EL (cell line): ENCODE data around the gene TDRD9.
A peak's percentile ranks its signal among the peaks of the same experiment; 100 is the strongest.

Experiments used
- DNase-seq: peaks from one replicate; pipeline ENCODE4 v3.0.0-alpha.2; 2016

The TDRD9 gene

DNA sequence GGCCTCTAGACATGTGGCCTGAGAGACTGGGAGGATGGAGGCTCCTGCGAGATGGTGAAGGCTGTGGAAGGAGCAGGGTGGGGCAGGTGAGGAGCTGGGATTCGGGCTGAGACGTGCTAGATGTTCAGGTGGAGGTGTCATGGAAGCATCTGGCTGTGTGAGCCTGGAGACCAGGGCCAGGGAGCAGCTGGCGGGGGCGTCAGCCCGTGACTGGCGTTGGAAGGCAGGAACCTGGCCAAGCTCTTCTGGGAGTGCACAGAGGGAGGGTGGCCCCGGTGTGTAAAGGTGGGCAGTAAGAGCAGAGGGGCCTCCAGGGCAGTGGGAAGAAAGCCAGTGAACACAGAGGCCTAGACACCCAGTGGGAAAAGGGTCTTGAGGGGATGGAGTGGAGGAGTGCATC is 69.1 kb downstream of the TDRD9 start:
- no peak for DNase-seq

GRCh38 chr14:103998027-103998426 is 69.8 kb downstream of the TDRD9 start:
- no peak for DNase-seq

- no peak for DNase-seq
Measured at GRCh38 chr14:103999795-104000440, 71.7 kb downstream of the TDRD9 start.

DNA sequence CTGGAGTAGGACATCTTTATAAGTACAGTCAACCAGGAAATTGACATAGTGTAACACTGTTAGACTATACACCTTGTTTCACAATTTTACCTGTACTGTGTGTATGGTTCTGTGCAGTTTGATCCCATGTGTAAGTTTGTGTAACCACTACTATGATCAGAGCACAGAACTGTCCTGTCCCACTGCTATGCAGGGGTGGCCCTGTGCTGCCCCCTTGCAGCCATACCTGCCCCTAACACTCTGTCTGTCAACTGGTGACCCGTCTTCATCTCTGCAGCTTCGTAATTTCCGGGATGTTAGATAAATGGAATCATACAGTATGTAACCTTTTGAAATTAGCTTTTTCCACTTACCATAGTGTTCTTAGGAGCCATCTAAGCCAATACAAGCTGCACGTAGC is 72.7 kb downstream of the TDRD9 start:
- no peak for DNase-seq

- no peak for DNase-seq
Measured at GRCh38 chr14:104003616-104004015, 75.4 kb downstream of the TDRD9 start.

GRCh38 chr14:104004849-104005248 is 76.6 kb downstream of the TDRD9 start:
- DNase-seq: no peak

DNA sequence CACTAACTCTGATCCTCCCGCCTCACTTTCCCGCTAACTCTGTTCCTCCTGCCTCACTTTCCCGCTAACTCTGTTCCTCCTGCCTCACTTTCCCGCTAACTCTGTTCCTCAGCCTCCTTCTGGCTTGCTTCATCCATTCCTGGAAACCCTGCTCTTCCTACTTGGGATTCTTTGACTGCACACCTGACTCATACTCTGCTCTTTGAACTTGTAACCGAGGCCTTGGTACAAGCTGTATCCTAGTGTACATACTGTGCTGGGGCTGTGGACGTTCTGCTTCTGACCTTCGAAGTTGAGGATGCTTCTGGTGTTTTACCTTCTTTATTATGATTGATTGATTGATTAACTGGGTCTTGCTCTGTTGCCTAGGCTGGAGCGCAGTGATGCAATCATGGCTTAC is 77.2 kb downstream of the TDRD9 start:
- no peak for DNase-seq

DNA sequence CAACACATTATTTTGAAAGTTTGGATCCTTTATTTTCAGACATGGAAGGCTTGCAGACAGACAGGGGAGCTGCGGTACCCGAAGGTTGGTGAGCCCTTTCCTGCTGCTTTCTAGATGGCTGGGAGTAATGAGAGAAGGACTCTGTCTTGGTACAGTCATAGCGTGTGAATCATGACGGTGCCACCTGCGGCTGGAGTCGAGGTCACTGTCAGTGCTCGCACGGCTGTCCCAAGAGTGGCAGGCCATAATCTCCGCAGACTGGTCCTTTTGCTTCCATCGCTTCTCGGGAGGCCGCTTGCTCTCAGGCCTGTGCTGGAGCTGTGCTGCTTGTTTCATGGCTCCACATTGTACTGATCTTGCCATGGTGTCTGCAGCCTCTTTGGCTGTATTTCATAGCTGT is 78.9 kb downstream of the TDRD9 start:
- DNase-seq: no peak

DNA sequence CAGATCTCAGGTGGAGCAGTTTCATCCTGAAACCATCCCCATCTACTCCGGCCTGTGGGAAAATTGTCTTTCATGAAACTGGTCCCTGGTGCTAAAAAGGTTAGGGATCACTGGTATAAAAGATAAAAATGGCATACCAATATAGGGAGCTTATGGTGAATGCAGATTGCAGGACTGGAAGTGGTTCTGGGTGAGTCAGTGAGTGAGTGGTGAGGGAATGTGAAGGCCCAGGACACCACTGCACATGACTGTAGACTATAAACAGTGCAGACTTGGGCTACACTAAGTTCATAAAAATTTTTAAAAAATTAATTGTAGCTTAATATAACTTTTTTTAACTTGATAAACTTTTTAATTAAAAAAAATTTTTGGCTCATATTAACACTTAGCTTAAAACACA is 81.0 kb downstream of the TDRD9 start:
- DNase-seq: peak; percentile 13

DNA sequence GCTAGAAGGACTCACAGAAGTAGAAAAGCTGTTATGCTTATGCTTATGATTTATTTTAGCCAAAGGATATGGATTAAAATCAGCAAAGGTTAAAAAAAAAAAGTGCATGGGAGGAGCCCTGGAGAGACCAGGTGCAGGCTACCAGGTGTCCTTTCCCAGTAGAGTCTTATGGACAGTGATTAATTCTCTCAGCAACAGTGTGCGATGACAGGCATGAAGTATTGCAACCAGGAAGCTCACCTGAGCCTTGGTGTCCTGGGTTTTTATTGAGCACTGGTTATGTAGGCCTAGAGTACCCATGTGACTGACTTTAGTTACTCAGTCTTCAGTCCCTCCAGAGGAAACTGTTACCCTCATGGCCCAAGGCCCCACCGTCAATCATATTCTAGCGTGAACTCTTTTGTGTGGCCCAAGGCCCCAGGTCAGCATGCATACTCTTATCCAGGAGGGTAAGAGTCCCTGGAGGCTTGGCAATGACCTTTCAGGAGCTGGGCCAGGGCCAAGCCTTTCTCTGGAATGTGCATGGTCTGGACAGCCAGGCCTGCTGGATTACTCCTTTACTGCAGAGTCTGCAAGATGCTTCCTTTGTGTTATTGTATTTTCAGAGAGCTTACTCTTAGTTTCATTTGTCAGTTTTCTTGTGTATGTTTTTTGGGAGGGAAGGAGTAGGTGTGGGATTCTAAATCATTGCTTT is 83.7 kb downstream of the TDRD9 start:
- no peak for DNase-seq

DNA sequence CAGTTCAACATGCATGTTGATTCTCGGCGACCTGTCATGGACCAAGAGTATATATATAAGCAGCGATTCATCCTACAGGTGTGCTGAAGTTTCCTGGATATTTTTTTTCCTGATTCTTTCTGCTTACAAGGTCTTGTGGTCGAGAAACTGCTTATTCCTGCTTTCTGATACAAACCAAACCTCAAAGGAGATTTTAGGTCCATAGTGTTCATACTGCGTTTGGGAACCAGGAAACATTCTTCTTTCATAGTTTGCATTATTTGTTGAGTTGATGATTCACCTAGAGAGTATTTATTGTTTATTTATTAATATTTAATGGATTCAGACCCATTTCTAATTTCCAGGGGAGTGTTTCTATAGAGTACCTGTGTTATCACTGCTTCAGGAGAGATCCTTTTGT is 86.5 kb downstream of the TDRD9 start:
- DNase-seq: no peak

GRCh38 chr14:104016873-104017650 is 88.8 kb downstream of the TDRD9 start:
- DNase-seq: peak; percentile 45

DNA sequence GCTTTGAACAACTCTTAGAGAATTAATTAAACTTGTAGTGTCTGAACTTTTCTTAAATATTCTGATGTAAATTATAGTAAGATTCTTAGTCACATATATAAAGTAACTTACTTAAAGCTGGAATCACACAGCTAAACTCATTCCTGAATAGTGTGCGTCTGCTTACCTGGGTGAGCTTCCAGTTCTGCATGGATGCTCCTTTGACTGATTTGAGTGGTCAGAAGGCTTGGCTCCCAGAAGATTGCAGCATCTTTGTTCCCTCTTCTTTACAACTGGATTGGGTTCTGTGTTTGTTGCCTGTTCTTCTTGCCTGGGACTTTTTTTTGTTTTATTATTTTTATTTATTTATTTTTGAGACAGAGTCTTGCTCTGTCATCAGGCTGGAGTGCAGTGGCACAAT is 90.8 kb downstream of the TDRD9 start:
- no peak for DNase-seq

- DNase-seq: no peak
Measured at GRCh38 chr14:104019806-104020205, 91.5 kb downstream of the TDRD9 start.

- DNase-seq: no peak
Measured at GRCh38 chr14:104020471-104020870, 92.2 kb downstream of the TDRD9 start.

DNA sequence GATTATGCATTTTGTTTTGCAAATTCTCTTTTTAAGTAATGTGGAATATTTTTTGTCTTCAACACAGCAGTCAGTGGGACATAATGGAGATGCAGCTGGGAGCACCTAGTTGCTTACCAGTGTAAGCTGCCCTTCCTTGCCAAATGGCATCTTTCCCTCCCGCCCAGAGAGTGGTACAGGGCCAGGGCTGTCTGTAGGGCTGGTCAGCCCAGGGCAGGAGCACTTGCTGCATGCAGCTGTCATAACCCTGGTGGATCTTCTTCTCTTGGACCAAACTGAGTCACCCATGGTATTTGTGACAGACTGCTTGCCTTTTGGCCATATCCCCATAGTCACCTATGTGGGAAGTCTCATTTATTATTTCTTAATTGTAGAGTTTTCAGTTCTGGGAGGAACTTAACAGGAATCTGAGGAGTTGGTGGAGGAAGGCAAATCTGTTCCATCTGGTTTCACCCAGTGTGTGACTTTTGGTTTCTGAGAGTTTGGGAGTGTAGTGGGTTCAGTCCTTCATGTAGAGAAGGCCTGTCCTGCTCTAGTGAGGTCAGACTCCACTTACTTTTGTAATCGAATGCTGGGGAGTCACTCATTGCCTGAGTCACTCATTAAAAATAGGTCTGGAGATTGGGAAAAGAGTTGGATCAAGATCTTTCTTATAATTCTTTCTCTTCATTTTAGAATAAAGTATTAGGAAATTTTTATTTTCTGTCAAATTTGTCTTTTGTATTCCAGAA is 95.2 kb downstream of the TDRD9 start:
- no peak for DNase-seq

DNA sequence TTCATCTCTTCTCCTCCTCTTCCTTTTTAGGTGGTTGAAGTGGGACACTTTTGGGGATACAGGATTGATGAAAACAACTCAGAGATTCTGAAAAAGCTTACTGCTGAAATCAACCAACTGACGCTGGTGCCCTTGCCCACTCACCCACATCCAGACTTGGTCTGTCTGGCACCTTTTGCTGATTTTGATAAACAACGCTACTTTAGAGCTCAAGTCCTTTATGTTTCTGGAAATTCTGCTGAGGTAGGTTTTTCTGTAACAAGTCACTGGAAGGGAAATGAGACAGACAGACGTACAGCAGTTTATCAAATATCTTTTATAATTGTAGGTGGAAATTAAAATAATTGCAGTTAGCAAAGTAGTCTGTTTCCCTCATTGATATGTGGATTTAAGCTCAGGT is 97.3 kb downstream of the TDRD9 start:
- no peak for DNase-seq

DNA sequence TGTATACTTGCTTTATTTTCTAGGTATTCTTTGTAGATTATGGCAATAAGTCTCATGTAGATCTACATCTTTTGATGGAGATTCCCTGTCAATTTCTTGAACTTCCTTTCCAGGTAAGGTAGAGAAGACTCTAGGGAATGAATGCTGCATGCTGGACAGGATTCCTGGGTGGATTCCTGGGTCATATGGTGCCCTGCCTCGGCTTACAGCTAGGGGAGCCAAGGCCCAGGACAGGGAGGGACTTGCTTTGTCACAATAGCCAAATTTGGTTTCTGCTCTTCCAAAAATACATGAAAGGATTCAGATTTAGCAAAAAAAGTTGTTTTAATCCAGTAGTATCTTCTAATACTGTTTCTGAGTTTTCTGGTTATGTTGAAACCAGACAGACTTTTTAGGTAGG is 97.8 kb downstream of the TDRD9 start:
- DNase-seq: no peak

DNA sequence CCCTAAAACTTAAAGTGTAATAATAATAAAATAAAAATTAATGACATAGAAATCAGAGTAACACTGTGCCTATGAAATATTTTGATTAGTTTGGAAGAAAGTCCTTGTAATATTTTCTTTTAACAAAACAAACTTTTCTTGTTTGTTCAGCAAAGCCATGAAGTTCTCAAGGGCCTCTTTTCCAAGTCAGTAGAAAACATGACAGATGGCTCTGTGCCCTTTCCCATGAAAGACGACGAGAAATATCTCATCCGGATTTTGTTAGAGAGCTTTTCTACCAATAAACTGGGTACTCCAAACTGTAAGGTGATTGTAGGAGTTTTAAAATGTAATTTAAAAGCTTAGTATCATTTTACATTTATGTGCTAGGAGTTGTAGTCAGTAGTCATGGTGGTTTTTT is 102.7 kb downstream of the TDRD9 start:
- no peak for DNase-seq

- no peak for DNase-seq
Measured at GRCh38 chr14:104031384-104031783, 103.1 kb downstream of the TDRD9 start.

GRCh38 chr14:104034976-104035699 is 106.9 kb downstream of the TDRD9 start:
- no peak for DNase-seq

DNA sequence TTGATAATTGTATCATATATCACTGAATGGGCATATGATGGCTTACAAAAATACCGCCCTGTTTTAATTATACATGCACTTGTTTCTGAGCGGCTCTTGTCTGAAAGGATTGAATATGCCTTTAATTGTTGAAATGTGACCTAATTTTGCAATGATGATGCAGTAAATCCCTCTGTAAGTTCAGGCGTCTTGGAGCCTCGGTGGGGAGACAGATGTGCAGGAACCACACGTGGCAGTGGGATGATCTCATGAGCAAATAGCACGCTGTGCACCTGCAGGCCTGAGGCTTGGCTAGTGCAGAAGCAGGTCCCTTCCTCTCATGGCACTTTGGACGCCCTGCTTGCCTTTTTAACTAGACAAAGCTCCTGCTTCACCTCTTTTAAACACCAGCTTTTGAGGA is 108.0 kb downstream of the TDRD9 start:
- DNase-seq: no peak

- DNase-seq: no peak
Measured at GRCh38 chr14:104037074-104037473, 108.8 kb downstream of the TDRD9 start.
